IPS-15b (cell line): ENCODE measurements around the gene TGFBI.

Experiments used
- H3K27me3 ChIP-seq: one replicate; pipeline ENCODE4 v1.6.1; 2013; ENCODE audit warnings: low read length; ENCODE audit not compliant: control insufficient read depth, insufficient read depth
- H3K36me3 ChIP-seq: one replicate; pipeline ENCODE4 v1.6.1; 2013; ENCODE audit warnings: low read length; ENCODE audit not compliant: control insufficient read depth, insufficient read depth
- H3K4me1 ChIP-seq: one replicate; pipeline ENCODE4 v1.6.1; 2013; ENCODE audit warnings: mild to moderate bottlenecking, low read length; ENCODE audit not compliant: control insufficient read depth, insufficient read depth
- H3K4me3 ChIP-seq: one replicate; pipeline ENCODE4 v1.5.1; 2013; ENCODE audit warnings: low read depth, low read length
- H3K9ac ChIP-seq: one replicate; pipeline ENCODE4 v1.6.1; 2013; ENCODE audit warnings: low read depth, mild to moderate bottlenecking, low read length
- H3K9me3 ChIP-seq: one replicate; pipeline ENCODE4 v1.6.1; 2013; ENCODE audit warnings: mild to moderate bottlenecking, low read length; ENCODE audit not compliant: control insufficient read depth, insufficient read depth

TGFBI gene

DNA sequence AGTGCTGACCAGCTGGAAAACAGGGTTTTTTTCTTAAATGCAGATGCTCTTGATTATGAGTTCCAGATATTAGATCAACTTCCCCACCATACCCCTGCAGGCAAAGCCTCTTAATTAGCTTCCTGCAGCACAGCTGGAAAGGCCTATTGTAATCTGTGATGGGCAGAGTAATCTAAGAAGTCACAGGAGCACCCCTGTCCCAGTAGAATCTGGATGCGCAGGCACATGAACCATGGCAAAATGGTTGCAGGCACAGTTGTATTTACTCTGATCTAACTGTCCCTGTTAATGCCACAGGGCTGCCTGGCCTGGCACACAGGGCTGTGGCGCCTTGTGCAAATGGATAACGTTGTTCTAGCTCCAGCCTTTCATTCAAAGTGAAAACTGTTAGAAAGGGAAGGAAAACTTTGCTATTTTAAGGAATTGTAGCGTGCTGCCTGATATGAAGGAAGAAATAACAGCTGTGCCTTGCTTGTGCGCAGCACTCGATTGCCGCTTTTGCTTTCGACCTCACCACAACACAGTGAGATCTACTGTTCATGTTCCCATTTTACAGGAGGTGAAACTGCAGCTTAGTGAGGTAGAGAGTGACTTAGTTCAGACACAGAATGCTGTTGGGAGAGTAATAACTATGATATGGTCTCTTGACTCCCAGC is 2.3 kb downstream of the TGFBI start:
- Histone ChIP-seq H3K4me1 (no peaks in the 10 kb centered on the region), H3K36me3 (no peaks in the 10 kb centered on the region), H3K27me3 (peaks cover 53% of the 10 kb centered on the region), H3K9ac (no peak overlapping the region), H3K4me3 (no peak overlapping the region), H3K9me3 (no peaks in the 10 kb centered on the region)

DNA sequence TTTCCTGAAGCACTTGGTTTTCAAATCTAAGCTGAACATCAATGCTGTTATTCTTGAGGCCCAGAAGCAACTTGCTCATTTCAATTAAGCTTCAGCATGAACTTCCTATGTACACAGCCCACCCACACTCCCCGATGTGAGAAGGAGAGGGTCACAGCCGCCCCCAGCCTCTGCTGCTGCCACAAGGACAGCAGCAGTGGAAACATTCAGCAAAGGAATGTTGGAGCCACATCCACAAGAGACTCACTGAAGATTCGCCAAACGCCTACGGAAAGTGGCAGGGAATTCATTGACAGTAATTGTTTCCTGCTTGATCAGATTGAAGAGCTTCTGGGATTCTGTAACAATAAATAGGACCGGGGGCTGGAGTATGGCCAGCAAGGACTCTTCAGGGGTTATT is 2.9 kb downstream of the TGFBI start:
- no peak overlapping the region for H3K4me3 ChIP-seq
- no peaks in the 10 kb centered on the region for H3K36me3 ChIP-seq

DNA sequence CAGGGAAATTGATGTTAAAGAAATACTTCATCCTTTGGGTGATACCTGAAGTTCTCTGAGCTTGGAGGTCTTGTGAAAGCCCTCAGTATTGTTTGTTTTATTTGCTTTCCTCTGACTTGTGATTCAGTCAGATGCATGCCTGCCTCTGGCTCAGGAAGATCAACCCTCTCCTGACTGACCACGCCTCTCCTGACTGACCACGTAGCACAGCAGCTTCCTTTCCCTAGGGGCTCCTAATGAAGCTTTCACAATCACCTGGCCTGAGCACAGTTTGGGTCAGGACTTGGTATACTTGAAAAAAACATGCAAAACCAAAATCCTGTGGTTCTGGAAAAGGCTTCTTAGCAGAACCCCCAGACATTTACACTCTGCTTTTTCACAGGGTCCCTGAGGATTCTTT is 3.8 kb downstream of the TGFBI start:
- Histone ChIP-seq H3K27me3 (peaks cover 38% of the 10 kb centered on the region), H3K36me3 (no peaks in the 10 kb centered on the region), H3K4me1 (no peaks in the 10 kb centered on the region), H3K9me3 (no peaks in the 10 kb centered on the region), H3K4me3 (no peak overlapping the region), H3K9ac (no peak overlapping the region)

More for the DNA sequence above, 2.9 kb downstream of the TGFBI start:
- Histone ChIP-seq H3K9ac (no peak overlapping the region), H3K4me1 (no peaks in the 10 kb centered on the region), H3K27me3 (peaks cover 47% of the 10 kb centered on the region), H3K9me3 (no peaks in the 10 kb centered on the region)

DNA sequence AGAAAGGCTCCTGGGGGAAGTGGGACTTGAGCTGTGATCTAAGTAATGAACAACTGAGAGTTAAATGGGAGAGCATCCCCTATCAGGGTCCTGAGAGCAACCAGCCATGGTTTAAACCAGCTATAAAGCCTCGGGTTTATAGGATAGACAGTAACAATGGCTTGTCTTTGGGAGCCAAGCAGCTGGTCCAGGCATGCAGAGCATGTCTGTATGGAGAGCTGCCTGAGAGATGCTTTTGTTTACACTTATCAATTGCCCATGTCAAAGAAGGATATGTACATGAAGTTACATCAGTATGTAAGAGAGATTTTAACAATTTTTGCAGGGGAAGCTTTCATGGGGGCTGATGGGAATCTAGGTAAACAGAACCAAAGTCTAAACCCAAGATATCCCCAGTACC is 4.4 kb downstream of the TGFBI start:
- no peaks in the 10 kb centered on the region for H3K36me3 ChIP-seq
- H3K27me3 ChIP-seq, result peaks cover 31% of the 10 kb centered on the region
- no peak overlapping the region for H3K4me3 ChIP-seq
- H3K4me1 ChIP-seq, result no peaks in the 10 kb centered on the region
- no peak overlapping the region for H3K9ac ChIP-seq
- no peaks in the 10 kb centered on the region for H3K9me3 ChIP-seq

DNA sequence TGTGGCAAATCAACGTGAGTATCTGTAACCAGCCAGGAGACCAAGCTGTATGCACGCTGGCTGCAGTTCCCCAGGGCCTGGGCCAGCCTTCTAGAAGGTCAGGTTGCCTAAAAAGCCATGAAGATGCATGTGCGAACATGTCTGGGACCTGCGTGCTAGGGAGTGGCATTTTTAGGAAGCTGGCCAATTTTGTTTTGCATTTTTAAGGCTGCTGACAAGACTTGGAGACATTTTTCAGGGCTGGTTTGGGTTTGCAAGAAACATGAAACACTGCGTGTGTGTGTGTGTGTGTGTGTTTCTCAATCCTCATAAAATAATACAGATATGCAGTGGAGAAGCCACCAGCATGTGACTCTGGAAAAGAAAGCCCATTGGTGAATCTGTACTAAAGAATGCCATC is 5.1 kb downstream of the TGFBI start:
- no peaks in the 10 kb centered on the region for H3K36me3 ChIP-seq
- no peak overlapping the region for H3K4me3 ChIP-seq
- H3K27me3 ChIP-seq, result peaks cover 28% of the 10 kb centered on the region
- no peak overlapping the region for H3K9ac ChIP-seq
- H3K9me3 ChIP-seq, result no peaks in the 10 kb centered on the region
- no peaks in the 10 kb centered on the region for H3K4me1 ChIP-seq

DNA sequence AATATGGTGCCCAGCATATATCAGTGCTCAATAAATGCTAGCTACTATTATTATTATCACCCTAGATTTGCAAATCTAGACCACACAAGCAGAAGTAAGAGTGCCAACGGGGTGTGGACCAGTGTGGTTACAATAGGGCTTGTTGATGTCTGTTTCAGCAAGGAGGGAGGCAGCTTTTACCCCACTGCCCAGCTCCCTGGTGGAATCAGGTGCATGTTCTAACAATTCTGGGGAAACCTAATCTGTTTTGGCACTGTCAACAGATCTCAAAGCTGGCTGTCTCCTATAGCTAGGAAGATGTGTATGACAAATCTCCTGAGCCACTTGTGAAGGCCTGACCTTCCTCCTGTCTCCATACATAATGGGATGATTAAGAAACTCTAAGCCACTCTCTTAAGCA is 5.7 kb downstream of the TGFBI start:
- Histone ChIP-seq H3K9me3 (no peaks in the 10 kb centered on the region), H3K27me3 (peaks cover 25% of the 10 kb centered on the region), H3K36me3 (no peaks in the 10 kb centered on the region), H3K4me1 (no peaks in the 10 kb centered on the region), H3K9ac (no peak overlapping the region), H3K4me3 (no peak overlapping the region)

DNA sequence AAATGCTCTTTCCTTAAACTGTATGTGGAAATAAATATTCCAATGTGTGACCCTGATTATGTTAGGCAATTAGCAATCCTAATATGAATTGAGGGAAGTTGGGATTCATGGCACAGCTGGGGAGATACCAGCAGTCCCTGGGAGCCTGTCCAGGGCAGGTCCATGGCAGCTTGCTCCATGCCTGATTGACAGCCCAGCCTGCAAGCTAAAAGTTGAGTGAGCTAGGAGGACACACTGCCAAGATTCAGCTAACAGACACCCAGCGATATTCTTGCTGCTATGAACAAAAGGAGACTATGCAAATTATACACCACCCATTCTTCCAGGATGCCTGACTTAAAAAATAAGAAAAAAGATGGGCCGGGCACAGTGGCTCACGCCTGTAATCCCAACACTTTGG is 6.2 kb downstream of the TGFBI start:
- no peak overlapping the region for H3K4me3 ChIP-seq
- H3K36me3 ChIP-seq, result no peaks in the 10 kb centered on the region
- H3K4me1 ChIP-seq, result no peaks in the 10 kb centered on the region
- no peak overlapping the region for H3K9ac ChIP-seq
- peaks cover 20% of the 10 kb centered on the region for H3K27me3 ChIP-seq
- H3K9me3 ChIP-seq, result no peaks in the 10 kb centered on the region

DNA sequence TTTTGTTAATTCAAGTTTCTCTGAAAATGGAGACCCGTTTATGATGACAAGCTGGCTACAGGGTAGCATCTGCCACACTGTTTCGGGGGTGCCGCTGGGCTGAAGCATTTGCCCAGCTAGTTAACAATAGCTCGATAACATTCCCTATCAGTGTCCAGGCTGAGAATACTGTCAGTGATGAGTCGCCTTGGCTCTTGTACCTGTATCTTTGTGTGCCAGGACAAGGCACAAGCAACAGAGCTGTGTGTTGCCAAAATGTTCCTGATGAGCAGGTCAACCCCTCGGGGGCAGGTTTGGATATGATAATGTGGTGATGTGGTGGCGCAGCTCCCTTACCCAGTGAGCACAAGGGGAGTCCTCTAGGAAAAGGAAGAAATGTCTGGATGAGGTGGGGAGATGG is 7.0 kb downstream of the TGFBI start:
- Histone ChIP-seq H3K4me1 (no peaks in the 10 kb centered on the region), H3K4me3 (no peak overlapping the region), H3K27me3 (peaks cover 12% of the 10 kb centered on the region), H3K9me3 (no peaks in the 10 kb centered on the region), H3K36me3 (no peaks in the 10 kb centered on the region), H3K9ac (no peak overlapping the region)

DNA sequence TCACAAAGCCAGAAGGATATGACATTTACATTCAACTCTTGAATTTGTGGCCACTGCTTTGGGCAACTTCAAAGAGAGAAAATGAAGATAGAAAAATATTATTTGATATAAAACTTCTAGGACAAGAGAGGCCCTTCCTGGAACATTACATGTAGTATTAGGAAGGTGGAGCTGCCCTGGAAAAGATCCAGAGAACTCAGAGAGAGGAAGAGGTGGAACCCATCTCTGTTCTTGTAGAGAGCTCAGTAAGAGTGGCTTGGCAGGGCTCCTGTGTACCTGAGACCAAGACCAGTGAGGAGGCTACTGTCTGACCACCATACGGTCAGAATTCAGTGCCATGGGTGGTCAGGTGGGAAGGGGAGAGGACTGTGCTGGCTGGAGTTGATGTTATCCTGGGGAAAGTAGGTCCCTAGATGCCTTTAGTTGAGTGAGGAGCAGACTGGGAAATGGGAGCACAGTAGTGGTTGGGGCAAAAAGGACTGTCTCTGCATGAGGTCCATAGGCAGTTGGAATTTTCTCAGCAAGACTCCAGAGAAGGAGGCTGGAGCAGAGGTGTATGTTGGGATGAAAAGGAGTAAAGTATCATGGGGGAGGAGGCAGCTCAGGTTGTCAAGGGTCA is 7.6 kb downstream of the TGFBI start:
- Histone ChIP-seq H3K4me1 (no peaks in the 10 kb centered on the region), H3K9ac (no peak overlapping the region), H3K36me3 (no peaks in the 10 kb centered on the region), H3K27me3 (peaks cover 10% of the 10 kb centered on the region), H3K9me3 (no peaks in the 10 kb centered on the region), H3K4me3 (no peak overlapping the region)

DNA sequence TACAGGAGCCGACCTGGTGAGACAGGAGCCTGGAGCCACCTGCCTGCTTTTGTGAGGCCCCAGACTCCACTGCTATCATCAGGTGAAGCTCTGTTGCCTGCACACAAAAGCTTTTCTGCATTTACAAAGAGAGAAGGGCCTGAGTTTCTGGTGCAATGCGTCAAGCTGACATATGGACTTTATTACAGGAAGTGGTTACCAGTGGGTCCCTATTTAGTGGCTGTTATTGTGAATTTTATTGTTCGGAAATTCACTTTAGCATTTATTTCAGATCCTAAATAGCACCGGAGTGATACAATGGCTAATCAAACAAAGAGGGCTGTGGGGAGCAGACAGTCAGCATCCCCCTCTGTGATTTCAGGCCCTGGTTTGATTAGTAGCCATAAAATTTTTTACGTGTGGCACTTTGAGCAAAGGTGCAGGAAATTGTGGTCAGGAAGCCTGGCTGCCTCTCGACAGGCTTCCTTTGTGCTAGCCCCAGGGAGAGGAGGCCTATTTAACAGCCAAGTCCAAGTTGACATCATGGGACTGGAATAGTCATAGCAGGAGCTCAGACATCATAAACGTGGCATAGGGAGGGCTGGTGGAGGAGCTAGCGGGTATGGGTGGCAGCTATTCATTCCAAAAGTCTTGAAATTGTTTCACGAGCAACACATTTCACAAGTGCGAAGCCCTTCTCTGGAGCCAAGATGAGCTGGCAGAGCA is 8.4 kb downstream of the TGFBI start:
- Histone ChIP-seq H3K4me1 (no peaks in the 10 kb centered on the region), H3K9ac (no peak overlapping the region), H3K36me3 (no peaks in the 10 kb centered on the region), H3K27me3 (peaks cover 10% of the 10 kb centered on the region), H3K9me3 (no peaks in the 10 kb centered on the region), H3K4me3 (no peak overlapping the region)

DNA sequence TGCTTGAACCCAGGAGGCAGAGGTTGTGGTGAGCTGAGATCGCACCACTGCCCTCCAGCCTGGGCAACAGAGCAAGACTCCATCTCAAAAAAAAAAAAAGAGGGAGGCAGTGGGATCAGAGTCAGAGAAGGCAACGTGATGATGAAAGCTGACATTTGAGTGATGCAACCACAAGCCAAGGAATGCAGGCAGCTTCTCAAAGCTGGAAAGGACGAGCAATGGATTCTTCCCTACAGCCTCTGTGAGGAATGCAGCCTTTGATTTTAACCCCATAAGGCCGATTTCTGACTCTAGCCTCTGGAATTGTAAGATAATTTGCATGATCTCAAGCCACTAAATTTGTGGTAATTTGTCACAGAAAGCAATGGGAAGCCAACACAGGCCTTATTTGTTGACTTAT is 9.8 kb downstream of the TGFBI start:
- Histone ChIP-seq H3K36me3 (no peaks in the 10 kb centered on the region), H3K4me3 (no peak overlapping the region), H3K4me1 (no peaks in the 10 kb centered on the region), H3K9me3 (no peaks in the 10 kb centered on the region), H3K9ac (no peak overlapping the region), H3K27me3 (peaks cover 6% of the 10 kb centered on the region)

DNA sequence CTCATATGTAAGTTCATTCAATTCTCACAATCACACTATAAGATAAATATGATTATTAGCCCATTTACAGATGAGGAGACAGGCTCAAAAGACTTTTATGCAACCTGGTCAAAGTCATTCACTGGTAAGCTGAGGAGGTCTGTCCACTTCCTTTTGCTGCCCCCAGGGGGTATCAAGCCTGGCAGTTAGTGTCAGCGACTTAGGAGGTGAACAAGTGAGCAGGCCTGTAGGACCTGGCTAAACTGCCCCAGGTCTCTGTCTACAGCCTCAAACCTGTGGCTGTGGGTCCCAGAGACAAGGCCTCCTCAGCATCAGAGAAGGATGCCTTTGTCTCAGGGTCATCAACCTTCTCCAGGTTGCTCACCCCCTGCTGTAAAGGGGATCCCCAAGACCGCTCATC is 10.4 kb downstream of the TGFBI start:
- no peaks in the 10 kb centered on the region for H3K9me3 ChIP-seq

More for the DNA sequence above, 10.4 kb downstream of the TGFBI start:
- Histone ChIP-seq H3K4me1 (no peaks in the 10 kb centered on the region), H3K27me3 (peaks cover 6% of the 10 kb centered on the region), H3K4me3 (no peak overlapping the region), H3K36me3 (no peaks in the 10 kb centered on the region), H3K9ac (no peak overlapping the region)
